ENCODE data around the gene NOX5. TPM values are rescaled to one million over a fixed set of nuclear protein-coding genes. Genes with fewer than 3 reads are reported as not detected.

NOX5 gene
- polyA plus RNA-seq, 1 donor from 2014 or later = not detected

DNA sequence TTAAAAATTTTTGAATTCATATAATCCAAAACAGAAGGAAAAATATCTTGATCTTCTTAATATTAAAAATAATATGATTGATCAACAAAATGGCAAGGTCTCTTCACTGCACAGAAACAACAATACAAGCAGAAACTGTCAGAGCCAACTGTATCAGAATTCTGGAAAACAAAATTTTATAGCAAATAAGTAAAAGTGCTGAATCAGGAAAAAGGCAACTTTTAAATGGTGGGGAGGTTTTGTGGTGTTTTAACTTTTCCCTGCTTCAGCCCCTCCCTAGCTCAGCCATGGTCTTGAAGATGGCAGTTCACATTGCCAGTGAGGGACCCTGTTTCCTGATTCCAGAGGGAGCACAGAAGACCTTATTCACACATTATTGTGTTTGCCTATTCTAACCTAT lies 46.5 kb upstream of the NOX5 start:
- Histone ChIP-seq H3K79me2 (replicated peaks; ENCODE audit: insufficient read depth, low read length) (no peaks in the 10 kb centered on the region), H3K9me3 (ENCODE audit: low read length) (no peaks in the 10 kb centered on the region), H3K27ac (ENCODE audit: low read length) (no peak overlapping the region), H4K20me1 (ENCODE audit: insufficient read depth) (no peaks in the 10 kb centered on the region), H3K4me2 (ENCODE audit: low read length) (no peak overlapping the region), H3K36me3 (ENCODE audit: insufficient read depth, low read length) (no peaks in the 10 kb centered on the region), H3F3A (ENCODE audit: insufficient read depth, low read length, poor library complexity, severe bottlenecking) (no peaks in the 10 kb centered on the region), H3K4me3 (ENCODE audit: low read length) (no peak overlapping the region), H3K27me3 (ENCODE audit: insufficient read depth, low read depth, low read length) (no peaks in the 10 kb centered on the region), H3K9ac (ENCODE audit: low read length) (no peak overlapping the region), H2AFZ (ENCODE audit: low read depth, low read length) (no peak overlapping the region), H3K9me2 (ENCODE audit: insufficient read depth, low read length) (no peaks in the 10 kb centered on the region)
- no peak for TF ChIP-seq RAD21 (conservative IDR thresholded peaks at IDR 0.05)
- TF ChIP-seq, protein P1, sequence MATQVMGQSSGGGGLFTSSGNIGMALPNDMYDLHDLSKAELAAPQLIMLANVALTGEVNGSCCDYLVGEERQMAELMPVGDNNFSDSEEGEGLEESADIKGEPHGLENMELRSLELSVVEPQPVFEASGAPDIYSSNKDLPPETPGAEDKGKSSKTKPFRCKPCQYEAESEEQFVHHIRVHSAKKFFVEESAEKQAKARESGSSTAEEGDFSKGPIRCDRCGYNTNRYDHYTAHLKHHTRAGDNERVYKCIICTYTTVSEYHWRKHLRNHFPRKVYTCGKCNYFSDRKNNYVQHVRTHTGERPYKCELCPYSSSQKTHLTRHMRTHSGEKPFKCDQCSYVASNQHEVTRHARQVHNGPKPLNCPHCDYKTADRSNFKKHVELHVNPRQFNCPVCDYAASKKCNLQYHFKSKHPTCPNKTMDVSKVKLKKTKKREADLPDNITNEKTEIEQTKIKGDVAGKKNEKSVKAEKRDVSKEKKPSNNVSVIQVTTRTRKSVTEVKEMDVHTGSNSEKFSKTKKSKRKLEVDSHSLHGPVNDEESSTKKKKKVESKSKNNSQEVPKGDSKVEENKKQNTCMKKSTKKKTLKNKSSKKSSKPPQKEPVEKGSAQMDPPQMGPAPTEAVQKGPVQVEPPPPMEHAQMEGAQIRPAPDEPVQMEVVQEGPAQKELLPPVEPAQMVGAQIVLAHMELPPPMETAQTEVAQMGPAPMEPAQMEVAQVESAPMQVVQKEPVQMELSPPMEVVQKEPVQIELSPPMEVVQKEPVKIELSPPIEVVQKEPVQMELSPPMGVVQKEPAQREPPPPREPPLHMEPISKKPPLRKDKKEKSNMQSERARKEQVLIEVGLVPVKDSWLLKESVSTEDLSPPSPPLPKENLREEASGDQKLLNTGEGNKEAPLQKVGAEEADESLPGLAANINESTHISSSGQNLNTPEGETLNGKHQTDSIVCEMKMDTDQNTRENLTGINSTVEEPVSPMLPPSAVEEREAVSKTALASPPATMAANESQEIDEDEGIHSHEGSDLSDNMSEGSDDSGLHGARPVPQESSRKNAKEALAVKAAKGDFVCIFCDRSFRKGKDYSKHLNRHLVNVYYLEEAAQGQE (IDR thresholded peaks at IDR 0.05; ENCODE audit: borderline replicate concordance) = no peak
- no peak for TF ChIP-seq TAF1 (IDR thresholded peaks at IDR 0.05; ENCODE audit: low read depth)
- no peak for TF ChIP-seq POLR2AphosphoS5 (IDR thresholded peaks at IDR 0.05)
- TF ChIP-seq, protein P2, sequence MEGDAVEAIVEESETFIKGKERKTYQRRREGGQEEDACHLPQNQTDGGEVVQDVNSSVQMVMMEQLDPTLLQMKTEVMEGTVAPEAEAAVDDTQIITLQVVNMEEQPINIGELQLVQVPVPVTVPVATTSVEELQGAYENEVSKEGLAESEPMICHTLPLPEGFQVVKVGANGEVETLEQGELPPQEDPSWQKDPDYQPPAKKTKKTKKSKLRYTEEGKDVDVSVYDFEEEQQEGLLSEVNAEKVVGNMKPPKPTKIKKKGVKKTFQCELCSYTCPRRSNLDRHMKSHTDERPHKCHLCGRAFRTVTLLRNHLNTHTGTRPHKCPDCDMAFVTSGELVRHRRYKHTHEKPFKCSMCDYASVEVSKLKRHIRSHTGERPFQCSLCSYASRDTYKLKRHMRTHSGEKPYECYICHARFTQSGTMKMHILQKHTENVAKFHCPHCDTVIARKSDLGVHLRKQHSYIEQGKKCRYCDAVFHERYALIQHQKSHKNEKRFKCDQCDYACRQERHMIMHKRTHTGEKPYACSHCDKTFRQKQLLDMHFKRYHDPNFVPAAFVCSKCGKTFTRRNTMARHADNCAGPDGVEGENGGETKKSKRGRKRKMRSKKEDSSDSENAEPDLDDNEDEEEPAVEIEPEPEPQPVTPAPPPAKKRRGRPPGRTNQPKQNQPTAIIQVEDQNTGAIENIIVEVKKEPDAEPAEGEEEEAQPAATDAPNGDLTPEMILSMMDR (IDR thresholded peaks at IDR 0.05; ENCODE audit: poor library complexity, severe bottlenecking) = no peak
- TF ChIP-seq EZH2 (IDR thresholded peaks at IDR 0.05; ENCODE audit: borderline replicate concordance, insufficient read depth, low read length, poor library complexity, severe bottlenecking) = no peak
- TF ChIP-seq EP300 (conservative IDR thresholded peaks at IDR 0.05; ENCODE audit: poor library complexity, severe bottlenecking) = no peak
- no peak for TF ChIP-seq SMC3 (conservative IDR thresholded peaks at IDR 0.05; ENCODE audit: poor library complexity)
- TF ChIP-seq MXI1 (conservative IDR thresholded peaks at IDR 0.05; ENCODE audit: poor library complexity, severe bottlenecking) = no peak

DNA sequence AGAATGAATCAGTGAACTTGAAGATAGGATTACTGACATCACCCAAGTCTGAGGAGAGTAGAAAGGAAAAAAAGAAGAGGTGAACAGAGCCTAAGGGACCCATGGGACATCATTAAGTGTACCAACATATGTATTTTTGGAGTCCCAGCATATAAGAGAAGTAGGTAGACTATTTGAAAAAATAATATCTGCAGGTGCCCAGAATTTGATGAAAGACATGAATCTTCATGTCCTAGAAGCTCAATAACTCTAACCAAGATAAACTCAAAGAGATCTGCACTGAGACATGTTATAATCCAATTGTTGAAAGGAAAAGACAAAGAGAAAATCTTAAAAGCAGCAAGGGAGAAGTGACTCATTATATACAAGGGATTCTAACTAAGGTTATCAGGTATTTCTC lies 45.2 kb upstream of the NOX5 start:
- Histone ChIP-seq H3F3A (ENCODE audit: insufficient read depth, low read length, poor library complexity, severe bottlenecking) (no peaks in the 10 kb centered on the region), H3K9ac (ENCODE audit: low read length) (no peak overlapping the region), H3K27me3 (ENCODE audit: insufficient read depth, low read depth, low read length) (no peaks in the 10 kb centered on the region), H4K20me1 (ENCODE audit: insufficient read depth) (no peaks in the 10 kb centered on the region), H3K4me3 (ENCODE audit: low read length) (no peak overlapping the region), H3K79me2 (replicated peaks; ENCODE audit: insufficient read depth, low read length) (no peaks in the 10 kb centered on the region), H3K27ac (ENCODE audit: low read length) (no peak overlapping the region), H3K36me3 (ENCODE audit: insufficient read depth, low read length) (no peaks in the 10 kb centered on the region), H3K4me2 (ENCODE audit: low read length) (no peak overlapping the region), H3K9me2 (ENCODE audit: insufficient read depth, low read length) (no peaks in the 10 kb centered on the region), H3K9me3 (ENCODE audit: low read length) (no peaks in the 10 kb centered on the region), H2AFZ (ENCODE audit: low read depth, low read length) (no peak overlapping the region)
- TF ChIP-seq POLR2AphosphoS5 (IDR thresholded peaks at IDR 0.05) = no peak
- TF ChIP-seq RAD21 (conservative IDR thresholded peaks at IDR 0.05) = no peak
- TF ChIP-seq, protein P1 (IDR thresholded peaks at IDR 0.05; ENCODE audit: borderline replicate concordance) = no peak
- no peak for TF ChIP-seq MXI1 (conservative IDR thresholded peaks at IDR 0.05; ENCODE audit: poor library complexity, severe bottlenecking)
- TF ChIP-seq EZH2 (IDR thresholded peaks at IDR 0.05; ENCODE audit: borderline replicate concordance, insufficient read depth, low read length, poor library complexity, severe bottlenecking) = no peak
- no peak for TF ChIP-seq EP300 (conservative IDR thresholded peaks at IDR 0.05; ENCODE audit: poor library complexity, severe bottlenecking)
- TF ChIP-seq TAF1 (IDR thresholded peaks at IDR 0.05; ENCODE audit: low read depth) = no peak
- TF ChIP-seq, protein P2 (IDR thresholded peaks at IDR 0.05; ENCODE audit: poor library complexity, severe bottlenecking) = no peak
- no peak for TF ChIP-seq SMC3 (conservative IDR thresholded peaks at IDR 0.05; ENCODE audit: poor library complexity)
